A549 (cell line): ENCODE data around the gene CDK5RAP2. TPM values are rescaled to one million over a fixed set of nuclear protein-coding genes. Genes with fewer than 3 reads are reported as not detected.

Source experiments
- ATAC-seq, 2 experiments: fragments of 200-7000 bp in 1 of 2; fragments of >200 bp in 1 of 2; cut with Nextera tagmentation in 1 of 2; cut with Tn5 transposase in 1 of 2; 3 replicates each; pipeline versions ENCODE4 v1.8.0 to v1.9.1; 2018 to 2020; ENCODE audit warnings: mild to moderate bottlenecking in 1 of 2, moderate library complexity in 1 of 2
- CTCF ChIA-PET: fragments of 300-600 bp; sonication (Branson Sonifier 250); formaldehyde crosslinking; extraction: SDS; loops from one replicate; lab custom pipeline; 2021; ENCODE audit warnings: antibody characterized with exemption, inconsistent platforms; lab: Yijun Ruan, JAX
- POLR2A ChIA-PET: fragments of 350-600 bp; formaldehyde crosslinking; extraction: SDS; loops from one replicate; lab custom pipeline; 2021; ENCODE audit warnings: antibody characterized with exemption, inconsistent platforms; lab: Yijun Ruan, JAX
- DNase-seq, 2 experiments: peaks; one replicate each; pipeline versions ENCODE4 v3.0.0 to v3.0.0-alpha.2; 2011 to 2016; ENCODE audit warnings: low read depth in 1 of 2, low spot score in 1 of 2
- FAIRE-seq: peaks from 2 replicates; lab custom pipeline; 2011; peaks lifted over from hg19 to GRCh38; lab: Jason Lieb, UNC
- H3K27ac ChIP-seq, 2 experiments: fragments of >200 bp; sonication (Bioruptor Twin); formaldehyde crosslinking; 3 replicates each; pipeline ENCODE4 v1.5.1; 2016 to 2017
- H3K4me1 ChIP-seq: fragments of >200 bp; sonication (Bioruptor Twin); formaldehyde crosslinking; 3 replicates; pipeline ENCODE4 v1.6.1; 2016
- H3K4me2 ChIP-seq: fragments of >200 bp; sonication (Bioruptor Twin); formaldehyde crosslinking; 3 replicates; pipeline ENCODE4 v1.6.1; 2016
- H3K4me3 ChIP-seq: fragments of >200 bp; sonication (Bioruptor Twin); formaldehyde crosslinking; 3 replicates; pipeline ENCODE4 v1.5.1; 2016
- H3K9me3 ChIP-seq: fragments of >200 bp; sonication (Bioruptor Twin); formaldehyde crosslinking; 3 replicates; pipeline ENCODE4 v1.6.1; 2016
- ATOH8 ChIP-seq: fragments of 250-450 bp; sonication (Bioruptor Pico); IDR thresholded peaks from 2 replicates; pipeline ENCODE4 v1.5.0; 2020; ENCODE audit warnings: low read depth, mild to moderate bottlenecking, moderate library complexity
- BCL3 ChIP-seq: fragments of >200 bp; sonication (Bioruptor Twin); formaldehyde crosslinking; IDR thresholded peaks from 3 replicates; pipeline ENCODE4 v1.6.1; 2016
- CBX8 ChIP-seq: fragments of 200-600 bp; sonication (generic); IDR thresholded peaks from 2 replicates; pipeline ENCODE4 v1.6.1; 2016
- CHD2 ChIP-seq: fragments of 150-350 bp; IDR thresholded peaks from 2 replicates; pipeline ENCODE4 v1.6.1; 2014; ENCODE audit warnings: low read length; ENCODE audit not compliant: partially characterized antibody
- CHD4 ChIP-seq: fragments of 200-600 bp; sonication (generic); IDR thresholded peaks from 2 replicates; pipeline ENCODE4 v1.6.1; 2016; ENCODE audit warnings: antibody characterized with exemption, mild to moderate bottlenecking, borderline replicate concordance
- CTCF ChIP-seq: fragments of >200 bp; sonication (Bioruptor Twin); formaldehyde crosslinking; IDR thresholded peaks from 3 replicates; pipeline ENCODE4 v1.5.1; 2016
- EHF ChIP-seq: fragments of 250-450 bp; sonication (Bioruptor Pico); IDR thresholded peaks from 2 replicates; pipeline ENCODE4 v1.5.0; 2020; ENCODE audit warnings: mild to moderate bottlenecking
- EHMT2 ChIP-seq: fragments of 200-600 bp; sonication (generic); IDR thresholded peaks from 2 replicates; pipeline ENCODE4 v1.6.1; 2016; ENCODE audit warnings: antibody characterized with exemption, low read depth, mild to moderate bottlenecking, moderate library complexity
- EP300 ChIP-seq, 2 experiments: fragments of >200 bp; sonication (Bioruptor Twin); formaldehyde crosslinking; IDR thresholded peaks; 2 replicates in 1 of 2; 3 replicates in 1 of 2; pipeline ENCODE4 v1.6.1; 2016 to 2017
- GATA3 ChIP-seq: IDR thresholded peaks from 2 replicates; pipeline ENCODE4 v1.6.1; 2012; ENCODE audit warnings: borderline replicate concordance
- HDAC2 ChIP-seq: fragments of 200-600 bp; sonication (generic); IDR thresholded peaks from 2 replicates; pipeline ENCODE4 v1.6.1; 2016
- HES2 ChIP-seq: fragments of >200 bp; sonication (Bioruptor Twin); formaldehyde crosslinking; IDR thresholded peaks from 2 replicates; pipeline ENCODE4 v1.6.1; 2016
- HEYL ChIP-seq: fragments of 250-450 bp; sonication (Bioruptor Pico); IDR thresholded peaks from 2 replicates; pipeline ENCODE4 v1.8.0; 2021; ENCODE audit warnings: mild to moderate bottlenecking, moderate library complexity
- HOXB13 ChIP-seq: fragments of 250-450 bp; sonication (Bioruptor Pico); IDR thresholded peaks from 2 replicates; pipeline ENCODE4 v1.5.0; 2020; ENCODE audit warnings: low read depth, mild to moderate bottlenecking, moderate library complexity
- HOXB5 ChIP-seq: fragments of 250-450 bp; sonication (Bioruptor Pico); IDR thresholded peaks from 2 replicates; pipeline ENCODE4 v1.5.0; 2020; ENCODE audit warnings: mild to moderate bottlenecking, moderate library complexity
- MAFK ChIP-seq: fragments of 450-650 bp; IDR thresholded peaks from 2 replicates; pipeline ENCODE4 v1.6.1; 2014; ENCODE audit not compliant: partially characterized antibody
- MAX ChIP-seq: IDR thresholded peaks from 2 replicates; pipeline ENCODE4 v1.6.1; 2012
- NFE2L2 ChIP-seq: fragments of 150-350 bp; conservative IDR thresholded peaks from 2 replicates; pipeline ENCODE4 v1.6.1; 2014; ENCODE audit warnings: low read length
- POLR2AphosphoS2 ChIP-seq: conservative IDR thresholded peaks from 2 replicates; pipeline ENCODE4 v1.6.1; 2012; ENCODE audit warnings: low read length, improper control_type of control experiment, inconsistent platforms
- WGBS: methylation state at CpG from one replicate; pipeline ENCODE4 v1.1.6; 2017; ENCODE audit errors: missing lambda C conversion rate; 5-methylcytosine and 5-hydroxymethylcytosine counted together
- polyA plus RNA-seq, 4 experiments: library from polyadenylated mRNA; depleted of rRNA in 3 of 4; stranded (reverse); fragments of >200 nt; fragmentation: RNase III in 1 of 4; extraction: RNeasy Plus Mini Kit Qiagen cat#74134 plus additional on column Dnase treatment in 1 of 4; gene quantifications; 2 replicates in 3 of 4; 3 replicates in 1 of 4; pipeline ENCODE4 v1.2.3, GENCODE V29; 2011 to 2017

The CDK5RAP2 gene
- polyA plus RNA-seq, 2 of the 4 experiments (the other 2 are of a cell fraction) = 29.1 to 44.6 TPM

GRCh38 chr9:120397453-120397852 is 182.5 kb downstream of the CDK5RAP2 start:
- WGBS = 100% methylated on average over 1 of the region's 1 CpG
- H3K4me2 ChIP-seq = no peak overlapping the region
- H3K9me3 ChIP-seq = no peaks in the 10 kb centered on the region
- H3K27ac ChIP-seq = 0 out of 6 replicates have a peak overlapping the region, but pooled peaks of 1 of the 2 experiments have one; percentile 4
- peaks cover 20% of the 10 kb centered on the region for H3K4me1 ChIP-seq
- CTCF ChIA-PET = no interaction called here
- ATAC-seq = no peak
- no peak for DNase-seq
- no peak overlapping the region for H3K4me3 ChIP-seq
- no peak for FAIRE-seq
- no peak for TF ChIP-seq MAX
- peak; percentile 36 for TF ChIP-seq MAFK
- POLR2A ChIA-PET = no interaction called here

GRCh38 chr9:120396931-120397330 is 183.0 kb downstream of the CDK5RAP2 start:
- CTCF ChIA-PET = no interaction called here
- TF ChIP-seq CTCF = no peak
- no peak for TF ChIP-seq HOXB13 (CRISPR knock-in tag)
- no peak for TF ChIP-seq HEYL
- no peak for TF ChIP-seq EHMT2
- TF ChIP-seq HES2 = no peak
- TF ChIP-seq CHD4 = no peak
- no peak for FAIRE-seq
- POLR2A ChIA-PET = no interaction called here
- Histone ChIP-seq H3K4me1 (peaks cover 15% of the 10 kb centered on the region), H3K9me3 (no peaks in the 10 kb centered on the region), H3K27ac (peak overlapping the region in 1 of 2 experiments; percentile 37; a peak in 2 of 6 replicates), H3K4me2 (no peak overlapping the region), H3K4me3 (no peak overlapping the region)
- no peak for ATAC-seq
- 91% methylated on average over 6 of the region's 6 CpGs for WGBS
- no peak for DNase-seq

- Histone ChIP-seq H3K27ac (peak overlapping the region in 1 of 2 experiments; percentile 37; a peak in 2 of 6 replicates), H3K4me1 (peaks cover 13% of the 10 kb centered on the region; the same call in 2 of the 3 replicates), H3K4me3 (no peak overlapping the region), H3K9me3 (no peaks in the 10 kb centered on the region), H3K4me2 (no peak overlapping the region)
- 97% methylated on average over 3 of the region's 3 CpGs for WGBS
- no peak for TF ChIP-seq ATOH8 (CRISPR knock-in tag)
- TF ChIP-seq POLR2AphosphoS2 = no peak
- TF ChIP-seq CBX8 = no peak
- no peak for TF ChIP-seq EHF
- TF ChIP-seq EP300 (IDR thresholded peaks at IDR 0.05) = no peak
- no peak for TF ChIP-seq CHD2
- TF ChIP-seq BCL3 = no peak
- no peak for TF ChIP-seq GATA3
- TF ChIP-seq HDAC2 = no peak
- no peak for TF ChIP-seq NFE2L2
- no peak for TF ChIP-seq EHMT2
- no peak for TF ChIP-seq HOXB5 (CRISPR knock-in tag)
- no peak for DNase-seq
- ChIA-PET POLR2A (no interaction called here), CTCF (no interaction called here)
- ATAC-seq = no peak
- no peak for FAIRE-seq
These were observed 183.5 kb downstream of the CDK5RAP2 start for GRCh38 chr9:120396418-120396817.
